Stimulated activated memory B cell treated with anti-CD40 and anti-IgM and Interleukin-4, amounts not matched to agents 10 μg/mL and 1 μg/mL and 100 μg/mL, for 72 hours (primary cell): ENCODE measurements around the gene IDH3G.

Experiments used
- ATAC-seq: fragments of 150-1000 bp; cut with Tn5 transposase; 2 replicates; pipeline ENCODE4 v1.10.0; 2021
- H3K27ac Mint-ChIP-seq: one replicate; pipeline ENCODE4 v1.8.0; 2022; ENCODE audit warnings: mild to moderate bottlenecking, mixed read lengths
- H3K27me3 Mint-ChIP-seq: one replicate; pipeline ENCODE4 v1.8.0; 2022; ENCODE audit warnings: mixed read lengths
- H3K36me3 Mint-ChIP-seq: one replicate; pipeline ENCODE4 v1.8.0; 2022; ENCODE audit warnings: mixed read lengths
- H3K4me1 Mint-ChIP-seq: one replicate; pipeline ENCODE4 v1.8.0; 2022; ENCODE audit warnings: mixed read lengths
- H3K4me3 Mint-ChIP-seq: one replicate; pipeline ENCODE4 v1.8.0; 2022; ENCODE audit warnings: mild to moderate bottlenecking, moderate library complexity, mixed read lengths
- H3K9me3 Mint-ChIP-seq: one replicate; pipeline ENCODE4 v1.8.0; 2022; ENCODE audit warnings: mixed read lengths

IDH3G gene

GRCh38 chrX:153782871-153783270, 11.3 kb downstream of the IDH3G start:
- Mint-ChIP-seq H3K36me3 (peaks cover 11% of the 10 kb centered on the region), H3K27ac (no peak overlapping the region), H3K4me1 (peaks cover 9% of the 10 kb centered on the region), H3K27me3 (peaks cover 15% of the 10 kb centered on the region), H3K9me3 (no peaks in the 10 kb centered on the region), H3K4me3 (no peak overlapping the region)
- no peak for ATAC-seq

GRCh38 chrX:153782313-153782712, 11.9 kb downstream of the IDH3G start:
- no peak overlapping the region for H3K4me3 Mint-ChIP-seq
- no peak overlapping the region for H3K27ac Mint-ChIP-seq
- H3K9me3 Mint-ChIP-seq, result no peaks in the 10 kb centered on the region
- ATAC-seq, result no peak
- peaks cover 15% of the 10 kb centered on the region for H3K27me3 Mint-ChIP-seq
- peaks cover 9% of the 10 kb centered on the region for H3K4me1 Mint-ChIP-seq
- H3K36me3 Mint-ChIP-seq, result peaks cover 11% of the 10 kb centered on the region

- Mint-ChIP-seq H3K36me3 (peaks cover 11% of the 10 kb centered on the region), H3K4me3 (no peak overlapping the region), H3K9me3 (no peaks in the 10 kb centered on the region), H3K27me3 (peaks cover 15% of the 10 kb centered on the region), H3K4me1 (peaks cover 9% of the 10 kb centered on the region), H3K27ac (no peak overlapping the region)
- no peak for ATAC-seq
These were observed 12.6 kb downstream of the IDH3G start for GRCh38 chrX:153781428-153782047.

GRCh38 chrX:153780678-153781427, 13.3 kb downstream of the IDH3G start, which contains the start of gene SRPK3:
Gene SRPK3 (plus strand): TSS chrX:153781041. CDS start chrX:153781087, 46 bp downstream.
- peaks cover 15% of the 10 kb centered on the region for H3K27me3 Mint-ChIP-seq

GRCh38 chrX:153779891-153780677, 14.1 kb downstream of the IDH3G start:
- no peak overlapping the region for H3K4me3 Mint-ChIP-seq
- H3K27me3 Mint-ChIP-seq, result peaks cover 15% of the 10 kb centered on the region
- no peak for ATAC-seq
- peaks cover 6% of the 10 kb centered on the region for H3K36me3 Mint-ChIP-seq
- H3K27ac Mint-ChIP-seq, result peak overlapping the region; percentile 42
- H3K9me3 Mint-ChIP-seq, result no peaks in the 10 kb centered on the region
- peaks cover 9% of the 10 kb centered on the region for H3K4me1 Mint-ChIP-seq

More at GRCh38 chrX:153780678-153781427, 13.3 kb downstream of the IDH3G start, which contains the start of gene SRPK3:
- H3K4me1 Mint-ChIP-seq, result peaks cover 9% of the 10 kb centered on the region
- no peak for ATAC-seq
- H3K36me3 Mint-ChIP-seq, result peaks cover 11% of the 10 kb centered on the region
- peak within 1 kb of the TSS; percentile 42 for H3K27ac Mint-ChIP-seq
- H3K9me3 Mint-ChIP-seq, result no peaks in the 10 kb centered on the region
- no peak within 1 kb of the TSS for H3K4me3 Mint-ChIP-seq

- Mint-ChIP-seq H3K27me3 (peaks cover 15% of the 10 kb centered on the region), H3K4me1 (peaks cover 9% of the 10 kb centered on the region), H3K4me3 (no peak overlapping the region), H3K36me3 (peaks cover 6% of the 10 kb centered on the region), H3K9me3 (no peaks in the 10 kb centered on the region), H3K27ac (no peak overlapping the region)
- ATAC-seq, result no peak
These were observed 15.5 kb downstream of the IDH3G start for GRCh38 chrX:153778684-153779101.

- Mint-ChIP-seq H3K9me3 (no peaks in the 10 kb centered on the region), H3K4me3 (no peak overlapping the region), H3K4me1 (peaks cover 9% of the 10 kb centered on the region), H3K36me3 (peaks cover 2% of the 10 kb centered on the region), H3K27ac (no peak overlapping the region), H3K27me3 (peaks cover 15% of the 10 kb centered on the region)
- ATAC-seq, result no peak
These were observed 16.0 kb downstream of the IDH3G start for GRCh38 chrX:153778181-153778580.

- peaks cover 9% of the 10 kb centered on the region for H3K4me1 Mint-ChIP-seq
- H3K4me3 Mint-ChIP-seq, result no peak overlapping the region
- no peak overlapping the region for H3K27ac Mint-ChIP-seq
- ATAC-seq, result no peak
- no peaks in the 10 kb centered on the region for H3K9me3 Mint-ChIP-seq
- peaks cover 15% of the 10 kb centered on the region for H3K27me3 Mint-ChIP-seq
- no peaks in the 10 kb centered on the region for H3K36me3 Mint-ChIP-seq
These were observed 16.7 kb downstream of the IDH3G start for GRCh38 chrX:153777261-153778090.

GRCh38 chrX:153776611-153777045, 17.5 kb downstream of the IDH3G start:
- H3K4me3 Mint-ChIP-seq, result no peak overlapping the region
- peaks cover 9% of the 10 kb centered on the region for H3K4me1 Mint-ChIP-seq

GRCh38 chrX:153776120-153776599, 18.0 kb downstream of the IDH3G start:
- no peaks in the 10 kb centered on the region for H3K36me3 Mint-ChIP-seq
- H3K4me3 Mint-ChIP-seq, result no peak overlapping the region
- no peak overlapping the region for H3K27ac Mint-ChIP-seq
- peaks cover 15% of the 10 kb centered on the region for H3K27me3 Mint-ChIP-seq
- no peaks in the 10 kb centered on the region for H3K9me3 Mint-ChIP-seq
- ATAC-seq, result no peak
- H3K4me1 Mint-ChIP-seq, result peaks cover 9% of the 10 kb centered on the region

More at GRCh38 chrX:153776611-153777045, 17.5 kb downstream of the IDH3G start:
- H3K9me3 Mint-ChIP-seq, result no peaks in the 10 kb centered on the region
- no peak for ATAC-seq
- no peaks in the 10 kb centered on the region for H3K36me3 Mint-ChIP-seq
- H3K27me3 Mint-ChIP-seq, result peaks cover 15% of the 10 kb centered on the region
- no peak overlapping the region for H3K27ac Mint-ChIP-seq

GRCh38 chrX:153775293-153776119, 18.7 kb downstream of the IDH3G start:
- Mint-ChIP-seq H3K27ac (no peak overlapping the region), H3K9me3 (no peaks in the 10 kb centered on the region), H3K4me1 (peaks cover 9% of the 10 kb centered on the region), H3K27me3 (peaks cover 13% of the 10 kb centered on the region), H3K4me3 (no peak overlapping the region), H3K36me3 (no peaks in the 10 kb centered on the region)
- no peak for ATAC-seq

- H3K27me3 Mint-ChIP-seq, result peaks cover 12% of the 10 kb centered on the region
- no peaks in the 10 kb centered on the region for H3K36me3 Mint-ChIP-seq
- H3K9me3 Mint-ChIP-seq, result no peaks in the 10 kb centered on the region
- H3K27ac Mint-ChIP-seq, result no peak overlapping the region
- peaks cover 1% of the 10 kb centered on the region for H3K4me1 Mint-ChIP-seq
- ATAC-seq, result no peak
- H3K4me3 Mint-ChIP-seq, result no peak overlapping the region
These were observed 19.4 kb downstream of the IDH3G start for GRCh38 chrX:153774576-153775292.
